ENCODE measurements around the gene PLCH1. TPM values are rescaled to one million over a fixed set of nuclear protein-coding genes. Genes with fewer than 3 reads are reported as not detected.

Gene PLCH1
- total RNA-seq, 1 donor from 2014 or later, result 32.0 TPM

GRCh38 chr3:155682426-155683343, 62.2 kb downstream of the PLCH1 start:
- Histone ChIP-seq H2AFZ (replicated peaks) (no peak overlapping the region), H4K20me1 (ENCODE audit: low read depth) (no peaks in the 10 kb centered on the region), H3K9me3 (ENCODE audit: low read depth) (no peaks in the 10 kb centered on the region), H3K4me3 (no peak overlapping the region), H3K4me2 (peak overlapping the region; percentile 42), H3K9ac (no peak overlapping the region), H3K27ac (no peak overlapping the region), H3F3A (ENCODE audit: low read depth) (no peaks in the 10 kb centered on the region), H3K27me3 (no peaks in the 10 kb centered on the region), H3K79me2 (ENCODE audit: low read depth) (peaks cover 19% of the 10 kb centered on the region), H3K36me3 (no peaks in the 10 kb centered on the region), H3K4me1 (peaks cover 20% of the 10 kb centered on the region)
- Mint-ChIP-seq H3K4me3 (no peak overlapping the region), H3K27me3 (ENCODE audit: insufficient read depth, low read depth) (peaks cover 2% of the 10 kb centered on the region), H3K27ac (no peak overlapping the region), H3K9me3 (no peaks in the 10 kb centered on the region), H3K36me3 (peaks cover 18% of the 10 kb centered on the region), H3K4me1 (peaks cover 29% of the 10 kb centered on the region)
- no peak for DNase-seq (ENCODE audit: low spot score)
- TF ChIP-seq, protein P1, sequence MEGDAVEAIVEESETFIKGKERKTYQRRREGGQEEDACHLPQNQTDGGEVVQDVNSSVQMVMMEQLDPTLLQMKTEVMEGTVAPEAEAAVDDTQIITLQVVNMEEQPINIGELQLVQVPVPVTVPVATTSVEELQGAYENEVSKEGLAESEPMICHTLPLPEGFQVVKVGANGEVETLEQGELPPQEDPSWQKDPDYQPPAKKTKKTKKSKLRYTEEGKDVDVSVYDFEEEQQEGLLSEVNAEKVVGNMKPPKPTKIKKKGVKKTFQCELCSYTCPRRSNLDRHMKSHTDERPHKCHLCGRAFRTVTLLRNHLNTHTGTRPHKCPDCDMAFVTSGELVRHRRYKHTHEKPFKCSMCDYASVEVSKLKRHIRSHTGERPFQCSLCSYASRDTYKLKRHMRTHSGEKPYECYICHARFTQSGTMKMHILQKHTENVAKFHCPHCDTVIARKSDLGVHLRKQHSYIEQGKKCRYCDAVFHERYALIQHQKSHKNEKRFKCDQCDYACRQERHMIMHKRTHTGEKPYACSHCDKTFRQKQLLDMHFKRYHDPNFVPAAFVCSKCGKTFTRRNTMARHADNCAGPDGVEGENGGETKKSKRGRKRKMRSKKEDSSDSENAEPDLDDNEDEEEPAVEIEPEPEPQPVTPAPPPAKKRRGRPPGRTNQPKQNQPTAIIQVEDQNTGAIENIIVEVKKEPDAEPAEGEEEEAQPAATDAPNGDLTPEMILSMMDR (IDR thresholded peaks at IDR 0.05), result no peak
- TF ChIP-seq EZH2 (IDR thresholded peaks at IDR 0.05) (no peak), EZH2phosphoT487 (IDR thresholded peaks at IDR 0.05) (no peak)

DNA sequence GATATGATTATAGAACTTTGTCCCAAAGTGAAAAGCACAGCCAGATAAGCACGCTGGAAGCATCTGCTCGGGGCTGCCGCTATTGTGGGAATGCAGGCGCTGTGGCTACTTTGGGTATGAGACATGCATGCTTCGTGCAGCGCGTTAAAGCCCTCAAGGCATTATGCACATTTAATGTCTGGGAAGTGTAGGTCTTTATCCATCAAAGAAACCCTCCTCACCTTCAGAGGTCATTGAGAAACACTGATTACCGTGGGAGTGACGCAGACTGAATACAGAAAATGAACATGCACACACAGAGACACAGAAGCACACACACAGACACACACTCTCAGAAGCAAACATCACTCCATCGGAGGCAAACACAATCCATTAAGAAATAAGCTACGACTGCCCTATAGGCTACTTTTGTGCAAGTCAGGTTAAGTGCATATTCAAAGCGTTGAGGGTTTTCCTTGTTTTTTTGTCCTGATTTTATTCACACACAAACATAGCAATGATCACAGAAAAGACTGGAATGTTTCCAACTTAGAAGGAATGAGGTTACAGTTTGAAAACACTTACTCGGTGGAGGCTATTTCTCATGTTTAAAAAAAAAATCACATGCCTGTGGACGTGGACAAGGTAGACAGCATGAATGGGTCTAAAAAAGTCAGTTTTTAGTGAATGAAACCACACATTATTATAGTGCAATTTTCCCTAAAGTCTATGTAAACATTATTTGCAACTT, 68.5 kb downstream of the PLCH1 start:
- H3K4me1 Mint-ChIP-seq, result peaks cover 27% of the 10 kb centered on the region
- no peaks in the 10 kb centered on the region for H3K27me3 Mint-ChIP-seq (ENCODE audit: insufficient read depth, low read depth)
- H3K4me2 ChIP-seq, result no peak overlapping the region
- H4K20me1 ChIP-seq (ENCODE audit: low read depth), result no peaks in the 10 kb centered on the region
- H3K9ac ChIP-seq, result no peak overlapping the region
- H3K27me3 ChIP-seq, result no peaks in the 10 kb centered on the region
- H3K27ac ChIP-seq, result no peak overlapping the region
- no peaks in the 10 kb centered on the region for H3K36me3 ChIP-seq
- TF ChIP-seq, protein P1 (IDR thresholded peaks at IDR 0.05), result no peak
- TF ChIP-seq EZH2phosphoT487 (IDR thresholded peaks at IDR 0.05) (no peak), EZH2 (IDR thresholded peaks at IDR 0.05) (no peak)
- peaks cover 8% of the 10 kb centered on the region for H3K36me3 Mint-ChIP-seq
- peaks cover 10% of the 10 kb centered on the region for H3K79me2 ChIP-seq (ENCODE audit: low read depth)
- no peak overlapping the region for H3K4me3 Mint-ChIP-seq
- H2AFZ ChIP-seq (replicated peaks), result no peak overlapping the region
- H3K9me3 ChIP-seq (ENCODE audit: low read depth), result no peaks in the 10 kb centered on the region
- H3F3A ChIP-seq (ENCODE audit: low read depth), result no peaks in the 10 kb centered on the region
- peak overlapping the region; percentile 42 for H3K27ac Mint-ChIP-seq
- no peaks in the 10 kb centered on the region for H3K9me3 Mint-ChIP-seq
- peaks cover 4% of the 10 kb centered on the region for H3K4me1 ChIP-seq
- DNase-seq (ENCODE audit: low spot score), result peak; percentile 13
- no peak overlapping the region for H3K4me3 ChIP-seq

GRCh38 chr3:155675094-155675493, 69.8 kb downstream of the PLCH1 start:
- Mint-ChIP-seq H3K4me1 (peaks cover 24% of the 10 kb centered on the region), H3K27ac (no peak overlapping the region), H3K36me3 (peaks cover 3% of the 10 kb centered on the region), H3K27me3 (ENCODE audit: insufficient read depth, low read depth) (peaks cover 2% of the 10 kb centered on the region), H3K4me3 (no peak overlapping the region), H3K9me3 (no peaks in the 10 kb centered on the region)
- no peak for DNase-seq (ENCODE audit: low spot score)
- Histone ChIP-seq H3K9ac (no peak overlapping the region), H3K9me3 (ENCODE audit: low read depth) (no peaks in the 10 kb centered on the region), H4K20me1 (ENCODE audit: low read depth) (no peaks in the 10 kb centered on the region), H3K36me3 (no peaks in the 10 kb centered on the region), H3K79me2 (ENCODE audit: low read depth) (peaks cover 6% of the 10 kb centered on the region), H2AFZ (replicated peaks) (no peak overlapping the region), H3K27me3 (no peaks in the 10 kb centered on the region), H3K4me3 (no peak overlapping the region), H3K27ac (no peak overlapping the region), H3K4me2 (no peak overlapping the region), H3F3A (ENCODE audit: low read depth) (no peaks in the 10 kb centered on the region), H3K4me1 (no peaks in the 10 kb centered on the region)
- TF ChIP-seq EZH2 (IDR thresholded peaks at IDR 0.05), result no peak
- TF ChIP-seq, protein P1 (IDR thresholded peaks at IDR 0.05), result no peak
- TF ChIP-seq EZH2phosphoT487 (IDR thresholded peaks at IDR 0.05), result no peak

Measured in neural progenitor cell (in vitro differentiated cells).